A673 (cell line): ENCODE results near the gene MICU1.

ENCODE experiments used
- EZH2 ChIP-seq: fragments of 200-600 bp; sonication (generic); IDR thresholded peaks from 2 replicates; pipeline ENCODE4 v1.6.1; 2017; ENCODE audit warnings: borderline replicate concordance, low read depth, mild to moderate bottlenecking, mixed read lengths, antibody characterized with exemption, low read length; ENCODE audit not compliant: poor library complexity, severe bottlenecking
- TF ChIP-seq, protein P1 (sequence below): fragments of 300-800, 200-600 bp; sonication (generic); conservative IDR thresholded peaks from 2 replicates; pipeline ENCODE4 v1.5.1; 2017; ENCODE audit warnings: low read depth, mild to moderate bottlenecking, antibody characterized with exemption, low read length, moderate library complexity, mixed read lengths

- TF ChIP-seq, protein P1, sequence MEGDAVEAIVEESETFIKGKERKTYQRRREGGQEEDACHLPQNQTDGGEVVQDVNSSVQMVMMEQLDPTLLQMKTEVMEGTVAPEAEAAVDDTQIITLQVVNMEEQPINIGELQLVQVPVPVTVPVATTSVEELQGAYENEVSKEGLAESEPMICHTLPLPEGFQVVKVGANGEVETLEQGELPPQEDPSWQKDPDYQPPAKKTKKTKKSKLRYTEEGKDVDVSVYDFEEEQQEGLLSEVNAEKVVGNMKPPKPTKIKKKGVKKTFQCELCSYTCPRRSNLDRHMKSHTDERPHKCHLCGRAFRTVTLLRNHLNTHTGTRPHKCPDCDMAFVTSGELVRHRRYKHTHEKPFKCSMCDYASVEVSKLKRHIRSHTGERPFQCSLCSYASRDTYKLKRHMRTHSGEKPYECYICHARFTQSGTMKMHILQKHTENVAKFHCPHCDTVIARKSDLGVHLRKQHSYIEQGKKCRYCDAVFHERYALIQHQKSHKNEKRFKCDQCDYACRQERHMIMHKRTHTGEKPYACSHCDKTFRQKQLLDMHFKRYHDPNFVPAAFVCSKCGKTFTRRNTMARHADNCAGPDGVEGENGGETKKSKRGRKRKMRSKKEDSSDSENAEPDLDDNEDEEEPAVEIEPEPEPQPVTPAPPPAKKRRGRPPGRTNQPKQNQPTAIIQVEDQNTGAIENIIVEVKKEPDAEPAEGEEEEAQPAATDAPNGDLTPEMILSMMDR: no peak
- TF ChIP-seq EZH2: no peak
Measured at GRCh38 chr10:72484521-72484920, 141.4 kb downstream of the MICU1 start.
